Activated CD8-positive, alpha-beta memory T cell treated with anti-CD3 and anti-CD28 coated beads for 4 hours (primary cell): ENCODE results near the gene ETV3L.
"Not testable (repeated sequence)": the region's sequence is repeated elsewhere in the genome, so short reads cannot be mapped to it uniquely, and the experiment has no call there.

Source experiments
- DNase-seq, 2 donors: peaks; one replicate each; pipeline ENCODE4 v3.0.0-alpha.2; 2020; ENCODE audit warnings: low read depth in 2 of 2

ETV3L gene

GRCh38 chr1:157077394-157077793 lies 22.2 kb downstream of the ETV3L start:
- no peak for DNase-seq

GRCh38 chr1:157073944-157074685 lies 25.5 kb downstream of the ETV3L start:
- DNase-seq: no peak

- DNase-seq: no peak
Observed at GRCh38 chr1:157069601-157070000, 30.0 kb downstream of the ETV3L start.

GRCh38 chr1:157059241-157059640 lies 40.4 kb downstream of the ETV3L start:
- not testable (repeated sequence) for DNase-seq

GRCh38 chr1:157056269-157056668 lies 43.3 kb downstream of the ETV3L start:
- DNase-seq: no peak

- not testable (repeated sequence) for DNase-seq
Observed at GRCh38 chr1:157055729-157056128, 43.9 kb downstream of the ETV3L start.

- DNase-seq: no peak
Observed at GRCh38 chr1:157050836-157051235, 48.8 kb downstream of the ETV3L start.

- no peak for DNase-seq
Observed at GRCh38 chr1:157047062-157047410, 52.6 kb downstream of the ETV3L start.

GRCh38 chr1:157045250-157046218 lies 54.1 kb downstream of the ETV3L start, which contains the start of gene ARHGEF11:
Gene ARHGEF11, minus strand, starts transcription at chr1:157045742. Its CDS starts 1,412 bp downstream, at chr1:157044330.
- no peak for DNase-seq

- DNase-seq: no peak
Observed at GRCh38 chr1:157044326-157044725, 55.3 kb downstream of the ETV3L start.

- no peak for DNase-seq
Observed at GRCh38 chr1:157043685-157044084, 55.9 kb downstream of the ETV3L start.

- no peak for DNase-seq
Observed at GRCh38 chr1:157042846-157043245, 56.8 kb downstream of the ETV3L start.
